ENCODE data around the gene PBX3. TPM values are rescaled to one million over a fixed set of nuclear protein-coding genes. Genes with fewer than 3 reads are reported as not detected.
A peak's percentile ranks its signal among the peaks of the same experiment; 100 is the strongest.

Gene PBX3
- total and polyA plus RNA-seq, 9 of the 15 experiments (the other 6 are each of a cell fraction or from before 2014, with no cell fraction given) = 0.14 to 5.8 (median 0.92) TPM

- H3K9ac ChIP-seq (ENCODE audit: insufficient read depth in 1 of 2, low read depth in 2 of 2, low read length in 2 of 2) = no peak overlapping the region
- no peak overlapping the region for H2AFZ ChIP-seq (ENCODE audit: low read depth, low read length)
- in situ Hi-C loops (cut with MboI) = no loop called here
- no peak overlapping the region for H3K27ac ChIP-seq (ENCODE audit: extremely low read depth, low read depth, low read length)
- ChIA-PET CTCF (ENCODE audit: low intra/inter-chr PET ratio) (no interaction called here), POLR2A (no interaction called here)
- H3K9me3 ChIP-seq (replicated peaks; ENCODE audit: control insufficient read depth, insufficient read depth, low read depth, low read length) = no peaks in the 10 kb centered on the region
- DNase-seq (ENCODE audit: extremely low read depth in 1 of 4, low spot score in 3 of 4) = no peak
- no peaks in the 10 kb centered on the region for H3K9me1 ChIP-seq (ENCODE audit: control insufficient read depth, insufficient read depth, low read length)
- TF ChIP-seq CEBPG (CRISPR knock-in tag; IDR thresholded peaks at IDR 0.05) = no peak
- 0 out of 4 replicates have a peak, but pooled peaks of 1 of the 2 experiments have one; percentile 28 for TF ChIP-seq CEBPG (tag; conservative IDR thresholded peaks at IDR 0.05 in 1 of 2, IDR thresholded peaks at IDR 0.05 in 1 of 2)
- TF ChIP-seq ZNF174 (CRISPR knock-in tag; IDR thresholded peaks at IDR 0.05) = no peak
- no peak for FAIRE-seq
- BruUV-seq (replicated peaks) = no TSS peak
- no peaks in the 10 kb centered on the region for H3K79me2 ChIP-seq (ENCODE audit: control insufficient read depth, insufficient read depth, low read length)
- intact Hi-C loops (cut with micrococcal nuclease) = no loop called here
- H3K4me2 ChIP-seq (ENCODE audit: insufficient read depth, low read length) = no peak overlapping the region
- ATAC-seq = no peak
- peaks cover 0 to 2% of the 10 kb centered on the region in 2 experiments; a peak in 1 of 5 replicates for H3K4me1 ChIP-seq (replicated peaks in 1 of 2; ENCODE audit: control insufficient read depth in 2 of 2, insufficient read depth in 2 of 2, low read length in 2 of 2)
- no peaks in the 10 kb centered on the region for H3K36me3 ChIP-seq (ENCODE audit: control insufficient read depth, insufficient read depth, low read length)
- no peak overlapping the region for H3K4me3 ChIP-seq
- peaks cover 8% of the 10 kb centered on the region in 2 experiments; a peak in 4 of 5 replicates for H3K27me3 ChIP-seq (ENCODE audit: control insufficient read depth in 2 of 2, insufficient read depth in 2 of 2, low read length in 2 of 2)
- H4K20me1 ChIP-seq (replicated peaks; ENCODE audit: control insufficient read depth, insufficient read depth, low read length) = no peaks in the 10 kb centered on the region
These were observed 137.0 kb downstream of the PBX3 start for GRCh38 chr9:125884218-125884595.

GRCh38 chr9:125885405-125886034 is 138.3 kb downstream of the PBX3 start:
- Histone ChIP-seq H2AFZ (ENCODE audit: low read depth, low read length) (no peak overlapping the region), H3K4me2 (ENCODE audit: insufficient read depth, low read length) (no peak overlapping the region), H3K79me2 (ENCODE audit: control insufficient read depth, insufficient read depth, low read length) (no peaks in the 10 kb centered on the region), H4K20me1 (replicated peaks; ENCODE audit: control insufficient read depth, insufficient read depth, low read length) (no peaks in the 10 kb centered on the region), H3K4me3 (no peak overlapping the region), H3K9me3 (replicated peaks; ENCODE audit: control insufficient read depth, insufficient read depth, low read depth, low read length) (no peaks in the 10 kb centered on the region), H3K9me1 (ENCODE audit: control insufficient read depth, insufficient read depth, low read length) (no peaks in the 10 kb centered on the region), H3K4me1 (replicated peaks in 1 of 2; ENCODE audit: control insufficient read depth in 2 of 2, insufficient read depth in 2 of 2, low read length in 2 of 2) (peaks cover 0 to 3% of the 10 kb centered on the region in 2 experiments; a peak in 1 of 5 replicates), H3K9ac (ENCODE audit: insufficient read depth in 1 of 2, low read depth in 2 of 2, low read length in 2 of 2) (no peak overlapping the region), H3K27me3 (ENCODE audit: control insufficient read depth in 2 of 2, insufficient read depth in 2 of 2, low read length in 2 of 2) (peaks cover 13 to 16% of the 10 kb centered on the region in 2 experiments; a peak in 4 of 5 replicates), H3K36me3 (ENCODE audit: control insufficient read depth, insufficient read depth, low read length) (no peaks in the 10 kb centered on the region), H3K27ac (ENCODE audit: extremely low read depth, low read depth, low read length) (no peak overlapping the region)
- POLR2A ChIA-PET = no interaction called here
- CTCF ChIA-PET (ENCODE audit: low intra/inter-chr PET ratio) = no interaction called here
- ATAC-seq (no peak), DNase-seq (ENCODE audit: extremely low read depth in 1 of 4, low spot score in 3 of 4) (no peak), FAIRE-seq (no peak)
- BruUV-seq (replicated peaks) = no TSS peak
- in situ Hi-C loops (cut with MboI) = no loop called here
- intact Hi-C loops (cut with micrococcal nuclease) = no loop called here
- WGBS (ENCODE audit: insufficient coverage, low coverage, missing lambda C conversion rate) = 0% methylated on average over 5 of the region's 5 CpGs
- TF ChIP-seq ZNF3 (CRISPR knock-in tag; IDR thresholded peaks at IDR 0.05) = no peak
- TF ChIP-seq TEAD2 (tag; IDR thresholded peaks at IDR 0.05) = no peak
- no peak for TF ChIP-seq EP300 (IDR thresholded peaks at IDR 0.05; ENCODE audit: low read length)
- no peak for TF ChIP-seq OTX1 (CRISPR knock-in tag; IDR thresholded peaks at IDR 0.05)
- TF ChIP-seq RBBP5 (IDR thresholded peaks at IDR 0.05; ENCODE audit: borderline replicate concordance, insufficient read depth, low read length, poor library complexity, severe bottlenecking) = no peak
- no peak for TF ChIP-seq CBFB (CRISPR knock-in tag; IDR thresholded peaks at IDR 0.05)
- no peak for TF ChIP-seq MCM2 (IDR thresholded peaks at IDR 0.05; ENCODE audit: low read depth)
- TF ChIP-seq SP2 (IDR thresholded peaks at IDR 0.05; ENCODE audit: extremely low read depth, low read depth, low read length, poor library complexity, severe bottlenecking) = no peak
- no peak for TF ChIP-seq NELFE (IDR thresholded peaks at IDR 0.05; ENCODE audit: insufficient read depth, insufficient read length)
- TF ChIP-seq USF2 (CRISPR knock-in tag; IDR thresholded peaks at IDR 0.05) = no peak
- TF ChIP-seq ZNF134 (CRISPR knock-in tag; conservative IDR thresholded peaks at IDR 0.05) = no peak
- TF ChIP-seq THRA (IDR thresholded peaks at IDR 0.05) = no peak
